ENCODE data around the gene MAFG. TPM values are rescaled to one million over a fixed set of nuclear protein-coding genes. Genes with fewer than 3 reads are reported as not detected.

The MAFG gene
- polyA plus RNA-seq, 1 of the 3 experiments (the other 2 are of a cell fraction) = 38.7 TPM

- no peak for DNase-seq
- Histone ChIP-seq H3K27me3 (ENCODE audit: insufficient read depth) (no peaks in the 10 kb centered on the region), H4K20me1 (ENCODE audit: insufficient read depth) (peaks cover 35% of the 10 kb centered on the region), H3K9ac (no peak overlapping the region), H2AFZ (ENCODE audit: low read depth) (no peak overlapping the region), H3K36me3 (replicated peaks in 1 of 2; ENCODE audit: control insufficient read depth in 1 of 2, insufficient read depth in 2 of 2, low read length in 1 of 2) (peaks cover 23 to 60% of the 10 kb centered on the region in 2 experiments), H3K79me2 (ENCODE audit: insufficient read depth) (peaks cover 35% of the 10 kb centered on the region), H3F3A (replicated peaks; ENCODE audit: insufficient read depth) (peaks cover 19% of the 10 kb centered on the region), H3K9me3 (no peaks in the 10 kb centered on the region), H3K4me2 (no peak overlapping the region), H3K4me1 (ENCODE audit: control insufficient read depth in 1 of 2, insufficient read depth in 2 of 2, low read depth in 1 of 2, low read length in 1 of 2) (peaks cover 15 to 30% of the 10 kb centered on the region in 2 experiments), H3K9me2 (no peaks in the 10 kb centered on the region), H3K27ac (ENCODE audit: low read depth in 2 of 2, low read length in 1 of 2) (no peak overlapping the region), H3K4me3 (ENCODE audit: low read depth in 2 of 2, low read length in 1 of 2) (no peak overlapping the region)
- CTCF ChIA-PET = interaction anchor here (1.0 to 3.8 kb wide), 11 partner anchors 11 to 242 kb away, joined by 3 to 20 read pairs (median 4); partner anchors contain the start of genes DCXR and NPB
- TF ChIP-seq, protein P1, sequence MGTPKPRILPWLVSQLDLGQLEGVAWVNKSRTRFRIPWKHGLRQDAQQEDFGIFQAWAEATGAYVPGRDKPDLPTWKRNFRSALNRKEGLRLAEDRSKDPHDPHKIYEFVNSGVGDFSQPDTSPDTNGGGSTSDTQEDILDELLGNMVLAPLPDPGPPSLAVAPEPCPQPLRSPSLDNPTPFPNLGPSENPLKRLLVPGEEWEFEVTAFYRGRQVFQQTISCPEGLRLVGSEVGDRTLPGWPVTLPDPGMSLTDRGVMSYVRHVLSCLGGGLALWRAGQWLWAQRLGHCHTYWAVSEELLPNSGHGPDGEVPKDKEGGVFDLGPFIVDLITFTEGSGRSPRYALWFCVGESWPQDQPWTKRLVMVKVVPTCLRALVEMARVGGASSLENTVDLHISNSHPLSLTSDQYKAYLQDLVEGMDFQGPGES (IDR thresholded peaks at IDR 0.05; ENCODE audit: low read depth, low read length) = no peak
- no peak for TF ChIP-seq TAF1 (IDR thresholded peaks at IDR 0.05; ENCODE audit: borderline replicate concordance, low read depth, low read length)
- no peak for TF ChIP-seq EZH2phosphoT487 (IDR thresholded peaks at IDR 0.05; ENCODE audit: borderline replicate concordance, low read depth)
- TF ChIP-seq GABPA (IDR thresholded peaks at IDR 0.05; ENCODE audit: low read depth) = no peak
- TF ChIP-seq, protein P2, sequence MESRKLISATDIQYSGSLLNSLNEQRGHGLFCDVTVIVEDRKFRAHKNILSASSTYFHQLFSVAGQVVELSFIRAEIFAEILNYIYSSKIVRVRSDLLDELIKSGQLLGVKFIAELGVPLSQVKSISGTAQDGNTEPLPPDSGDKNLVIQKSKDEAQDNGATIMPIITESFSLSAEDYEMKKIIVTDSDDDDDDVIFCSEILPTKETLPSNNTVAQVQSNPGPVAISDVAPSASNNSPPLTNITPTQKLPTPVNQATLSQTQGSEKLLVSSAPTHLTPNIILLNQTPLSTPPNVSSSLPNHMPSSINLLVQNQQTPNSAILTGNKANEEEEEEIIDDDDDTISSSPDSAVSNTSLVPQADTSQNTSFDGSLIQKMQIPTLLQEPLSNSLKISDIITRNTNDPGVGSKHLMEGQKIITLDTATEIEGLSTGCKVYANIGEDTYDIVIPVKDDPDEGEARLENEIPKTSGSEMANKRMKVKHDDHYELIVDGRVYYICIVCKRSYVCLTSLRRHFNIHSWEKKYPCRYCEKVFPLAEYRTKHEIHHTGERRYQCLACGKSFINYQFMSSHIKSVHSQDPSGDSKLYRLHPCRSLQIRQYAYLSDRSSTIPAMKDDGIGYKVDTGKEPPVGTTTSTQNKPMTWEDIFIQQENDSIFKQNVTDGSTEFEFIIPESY (IDR thresholded peaks at IDR 0.05; ENCODE audit: borderline replicate concordance, low read depth) = no peak
- TF ChIP-seq, protein P3, sequence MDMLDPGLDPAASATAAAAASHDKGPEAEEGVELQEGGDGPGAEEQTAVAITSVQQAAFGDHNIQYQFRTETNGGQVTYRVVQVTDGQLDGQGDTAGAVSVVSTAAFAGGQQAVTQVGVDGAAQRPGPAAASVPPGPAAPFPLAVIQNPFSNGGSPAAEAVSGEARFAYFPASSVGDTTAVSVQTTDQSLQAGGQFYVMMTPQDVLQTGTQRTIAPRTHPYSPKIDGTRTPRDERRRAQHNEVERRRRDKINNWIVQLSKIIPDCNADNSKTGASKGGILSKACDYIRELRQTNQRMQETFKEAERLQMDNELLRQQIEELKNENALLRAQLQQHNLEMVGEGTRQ (IDR thresholded peaks at IDR 0.05; ENCODE audit: borderline replicate concordance, low read depth, low read length) = no peak
- no peak for TF ChIP-seq GATA2 (CRISPR knock-in tag; IDR thresholded peaks at IDR 0.05)
- TF ChIP-seq, protein P4, sequence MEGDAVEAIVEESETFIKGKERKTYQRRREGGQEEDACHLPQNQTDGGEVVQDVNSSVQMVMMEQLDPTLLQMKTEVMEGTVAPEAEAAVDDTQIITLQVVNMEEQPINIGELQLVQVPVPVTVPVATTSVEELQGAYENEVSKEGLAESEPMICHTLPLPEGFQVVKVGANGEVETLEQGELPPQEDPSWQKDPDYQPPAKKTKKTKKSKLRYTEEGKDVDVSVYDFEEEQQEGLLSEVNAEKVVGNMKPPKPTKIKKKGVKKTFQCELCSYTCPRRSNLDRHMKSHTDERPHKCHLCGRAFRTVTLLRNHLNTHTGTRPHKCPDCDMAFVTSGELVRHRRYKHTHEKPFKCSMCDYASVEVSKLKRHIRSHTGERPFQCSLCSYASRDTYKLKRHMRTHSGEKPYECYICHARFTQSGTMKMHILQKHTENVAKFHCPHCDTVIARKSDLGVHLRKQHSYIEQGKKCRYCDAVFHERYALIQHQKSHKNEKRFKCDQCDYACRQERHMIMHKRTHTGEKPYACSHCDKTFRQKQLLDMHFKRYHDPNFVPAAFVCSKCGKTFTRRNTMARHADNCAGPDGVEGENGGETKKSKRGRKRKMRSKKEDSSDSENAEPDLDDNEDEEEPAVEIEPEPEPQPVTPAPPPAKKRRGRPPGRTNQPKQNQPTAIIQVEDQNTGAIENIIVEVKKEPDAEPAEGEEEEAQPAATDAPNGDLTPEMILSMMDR (IDR thresholded peaks at IDR 0.05) = no peak
- POLR2A ChIA-PET = no interaction called here
- 92% methylated on average over 30 of the region's 32 CpGs for WGBS (ENCODE audit: low lambda C conversion rate)
Observed at GRCh38 chr17:81912441-81913309, 14.9 kb downstream of the MAFG start.
